Trophoblast cell (in vitro differentiated cells and primary cell): ENCODE results near the gene NFIX.
A peak's percentile ranks its signal among the peaks of the same experiment; 100 is the strongest.

Experiments used
- DNase-seq, 2 donors: peaks; one replicate each; pipeline ENCODE4 v3.0.0-alpha.2; 2016
- H2AFZ ChIP-seq: 2 replicates; pipeline ENCODE4 v1.6.1; 2013; ENCODE audit warnings: low read length, moderate library complexity, mild to moderate bottlenecking; ENCODE audit not compliant: insufficient read depth, poor library complexity
- H2AK5ac ChIP-seq: 2 replicates; pipeline ENCODE4 v1.6.1; 2013; ENCODE audit warnings: mild to moderate bottlenecking, low read length
- H2BK120ac ChIP-seq: 2 replicates; pipeline ENCODE4 v1.6.1; 2013; ENCODE audit warnings: low read length, mild to moderate bottlenecking, moderate library complexity; ENCODE audit not compliant: insufficient read depth, poor library complexity
- H2BK12ac ChIP-seq: 2 replicates; pipeline ENCODE4 v1.6.1; 2013; ENCODE audit warnings: mild to moderate bottlenecking, low read length, moderate library complexity
- H2BK5ac ChIP-seq: 2 replicates; pipeline ENCODE4 v1.6.1; 2013; ENCODE audit warnings: low read length, low read depth, moderate library complexity, mild to moderate bottlenecking; ENCODE audit not compliant: poor library complexity
- H3K14ac ChIP-seq: 2 replicates; pipeline ENCODE4 v1.6.1; 2013; ENCODE audit warnings: mild to moderate bottlenecking, low read length
- H3K18ac ChIP-seq: 2 replicates; pipeline ENCODE4 v1.6.1; 2013; ENCODE audit warnings: mild to moderate bottlenecking, low read length
- H3K23ac ChIP-seq: 2 replicates; pipeline ENCODE4 v1.6.1; 2013; ENCODE audit warnings: low read length
- H3K27ac ChIP-seq: 2 replicates; pipeline ENCODE4 v1.5.1; 2013; ENCODE audit warnings: low read depth, mild to moderate bottlenecking, inconsistent platforms, low read length, moderate library complexity
- H3K27me3 ChIP-seq: 2 replicates; pipeline ENCODE4 v1.6.1; 2013; ENCODE audit warnings: inconsistent platforms, mild to moderate bottlenecking, low read length, moderate library complexity; ENCODE audit not compliant: insufficient read depth
- H3K36me3 ChIP-seq, 2 experiments: 1 replicate in 1 of 2; 2 replicates in 1 of 2; pipeline ENCODE4 v1.6.1; 2013; ENCODE audit warnings: low read length in 2 of 2, mild to moderate bottlenecking in 2 of 2, moderate library complexity in 1 of 2; ENCODE audit not compliant: insufficient read depth in 2 of 2, control insufficient read depth in 1 of 2
- H3K4ac ChIP-seq: 2 replicates; pipeline ENCODE4 v1.6.1; 2013; ENCODE audit warnings: low read depth, mild to moderate bottlenecking, low read length, moderate library complexity
- H3K4me1 ChIP-seq, 2 experiments: 1 replicate in 1 of 2; 2 replicates in 1 of 2; pipeline ENCODE4 v1.6.1; 2013; ENCODE audit warnings: low read length in 2 of 2, mild to moderate bottlenecking in 2 of 2, moderate library complexity in 1 of 2; ENCODE audit not compliant: insufficient read depth in 2 of 2, control insufficient read depth in 1 of 2
- H3K4me2 ChIP-seq: 2 replicates; pipeline ENCODE4 v1.6.1; 2013; ENCODE audit warnings: inconsistent platforms, mild to moderate bottlenecking, low read length, moderate library complexity
- H3K4me3 ChIP-seq: 2 replicates; pipeline ENCODE4 v1.5.1; 2013; ENCODE audit warnings: mild to moderate bottlenecking, low read depth, low read length, inconsistent platforms
- H3K79me1 ChIP-seq: one replicate; pipeline ENCODE4 v1.6.1; 2013; ENCODE audit warnings: low read length
- H3K79me2 ChIP-seq: 2 replicates; pipeline ENCODE4 v1.6.1; 2013; ENCODE audit warnings: low read length, mild to moderate bottlenecking; ENCODE audit not compliant: control insufficient read depth, insufficient read depth, poor library complexity
- H3K9ac ChIP-seq: 2 replicates; pipeline ENCODE4 v1.6.1; 2013; ENCODE audit warnings: mild to moderate bottlenecking, low read length
- H3K9me3 ChIP-seq: 2 replicates; pipeline ENCODE4 v1.6.1; 2013; ENCODE audit warnings: low read depth, mild to moderate bottlenecking, control low read depth, inconsistent platforms, low read length; ENCODE audit not compliant: insufficient read depth
- H4K12ac ChIP-seq: 2 replicates; pipeline ENCODE4 v1.6.1; 2013; ENCODE audit warnings: low read depth, mild to moderate bottlenecking, low read length, moderate library complexity
- H4K8ac ChIP-seq: 2 replicates; pipeline ENCODE4 v1.6.1; 2013; ENCODE audit warnings: low read depth, mild to moderate bottlenecking, low read length, moderate library complexity
- H4K91ac ChIP-seq: one replicate; pipeline ENCODE4 v1.6.1; 2013; ENCODE audit warnings: low read depth, mild to moderate bottlenecking, low read length, moderate library complexity
- WGBS: extraction: QIAGEN DNeasy Blood & Tissue Kit; methylation state at CpG from one replicate; pipeline ENCODE4 v1.1.7; 2013; ENCODE audit warnings: missing lambda C conversion rate; ENCODE audit not compliant: insufficient read length, insufficient coverage; ENCODE audit errors: extremely low coverage; 5-methylcytosine and 5-hydroxymethylcytosine counted together

NFIX gene

DNA sequence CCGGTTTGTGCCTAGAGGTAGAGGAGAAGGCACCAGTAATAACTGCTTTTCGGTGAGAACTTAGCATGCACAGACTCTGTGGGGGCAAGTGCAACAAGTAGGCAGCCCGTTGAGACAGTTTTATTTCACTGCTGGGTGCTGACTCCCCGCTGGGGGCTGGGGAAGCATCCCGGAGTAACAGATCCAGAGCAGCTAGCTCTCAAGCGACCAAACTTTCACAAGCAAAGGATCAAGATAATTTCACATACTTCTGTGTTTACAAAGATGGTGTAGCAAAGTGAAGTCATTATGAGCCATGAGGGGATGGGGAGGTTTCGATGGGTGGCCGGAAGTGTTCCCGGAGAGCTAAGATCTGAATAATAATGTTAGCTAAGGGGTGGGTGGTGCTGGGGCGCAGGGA lies 125.5 kb downstream of the NFIX start:
- Histone ChIP-seq H3K36me3 (peaks cover 24 to 26% of the 10 kb centered on the region in 2 experiments), H3K23ac (peak overlapping the region; percentile 22), H3K79me2 (peaks cover 44% of the 10 kb centered on the region), H3K4me2 (no peak overlapping the region), H3K9me3 (no peaks in the 10 kb centered on the region), H3K4me3 (no peak overlapping the region), H4K12ac (no peak overlapping the region), H2AK5ac (no peak overlapping the region), H2AFZ (no peak overlapping the region), H2BK120ac (no peak overlapping the region), H3K14ac (no peak overlapping the region), H4K91ac (no peak overlapping the region), H3K9ac (no peak overlapping the region), H3K4ac (peak overlapping the region; percentile 88), H3K79me1 (peaks cover 11% of the 10 kb centered on the region), H3K27ac (no peak overlapping the region), H3K27me3 (no peaks in the 10 kb centered on the region), H3K18ac (no peak overlapping the region), H2BK12ac (no peak overlapping the region), H2BK5ac (no peak overlapping the region), H3K4me1 (peaks cover 14 to 21% of the 10 kb centered on the region in 2 experiments), H4K8ac (no peak overlapping the region)
- no CpG with 5 or more reads among the region's 10 CpGs for WGBS
- DNase-seq = no peak

GRCh38 chr19:13121551-13122274 lies 126.4 kb downstream of the NFIX start:
- no peak overlapping the region for H3K23ac ChIP-seq
- H3K18ac ChIP-seq = no peak overlapping the region
- H3K4me1 ChIP-seq = peaks cover 12 to 20% of the 10 kb centered on the region in 2 experiments
- H3K79me1 ChIP-seq = peaks cover 10% of the 10 kb centered on the region
- H3K27ac ChIP-seq = no peak overlapping the region
- no peak overlapping the region for H4K91ac ChIP-seq
- H2BK5ac ChIP-seq = no peak overlapping the region
- no peak overlapping the region for H2AK5ac ChIP-seq
- no peak overlapping the region for H4K8ac ChIP-seq
- H2BK120ac ChIP-seq = no peak overlapping the region
- no peak overlapping the region for H4K12ac ChIP-seq
- no peak overlapping the region for H3K4me3 ChIP-seq
- H3K36me3 ChIP-seq = peaks cover 30 to 31% of the 10 kb centered on the region in 2 experiments
- no peak overlapping the region for H2BK12ac ChIP-seq
- no peaks in the 10 kb centered on the region for H3K9me3 ChIP-seq
- no peaks in the 10 kb centered on the region for H3K27me3 ChIP-seq
- DNase-seq = no peak
- no CpG with 5 or more reads among the region's 18 CpGs for WGBS
- H3K4me2 ChIP-seq = no peak overlapping the region
- H2AFZ ChIP-seq = no peak overlapping the region
- peaks cover 44% of the 10 kb centered on the region for H3K79me2 ChIP-seq
- H3K14ac ChIP-seq = no peak overlapping the region
- H3K9ac ChIP-seq = no peak overlapping the region
- peak overlapping the region; percentile 87 for H3K4ac ChIP-seq

GRCh38 chr19:13122275-13122878 lies 127.1 kb downstream of the NFIX start:
- peaks cover 8% of the 10 kb centered on the region for H3K79me1 ChIP-seq
- no peaks in the 10 kb centered on the region for H3K9me3 ChIP-seq
- no peak overlapping the region for H3K4me3 ChIP-seq
- H2AK5ac ChIP-seq = no peak overlapping the region
- no peak overlapping the region for H2BK12ac ChIP-seq
- no peak for DNase-seq
- H3K4ac ChIP-seq = peak overlapping the region; percentile 87
- no peaks in the 10 kb centered on the region for H3K27me3 ChIP-seq
- no peak overlapping the region for H4K8ac ChIP-seq
- peaks cover 12 to 18% of the 10 kb centered on the region in 2 experiments for H3K4me1 ChIP-seq
- no peak overlapping the region for H2AFZ ChIP-seq
- no peak overlapping the region for H4K91ac ChIP-seq
- H3K14ac ChIP-seq = no peak overlapping the region
- H3K18ac ChIP-seq = no peak overlapping the region
- H3K4me2 ChIP-seq = no peak overlapping the region
- H3K36me3 ChIP-seq = peaks cover 31 to 33% of the 10 kb centered on the region in 2 experiments
- no peak overlapping the region for H2BK120ac ChIP-seq
- H3K79me2 ChIP-seq = peaks cover 44% of the 10 kb centered on the region
- no peak overlapping the region for H3K27ac ChIP-seq
- no peak overlapping the region for H3K23ac ChIP-seq
- WGBS = no CpG with 5 or more reads among the region's 13 CpGs
- no peak overlapping the region for H4K12ac ChIP-seq
- no peak overlapping the region for H3K9ac ChIP-seq
- no peak overlapping the region for H2BK5ac ChIP-seq

GRCh38 chr19:13122980-13123957 lies 128.0 kb downstream of the NFIX start:
- peak overlapping the region; percentile 87 for H3K4ac ChIP-seq
- peaks cover 31 to 37% of the 10 kb centered on the region in 2 experiments for H3K36me3 ChIP-seq
- no peak overlapping the region for H3K14ac ChIP-seq
- no peaks in the 10 kb centered on the region for H3K9me3 ChIP-seq
- H3K9ac ChIP-seq = no peak overlapping the region
- no peak overlapping the region for H3K23ac ChIP-seq
- no peak overlapping the region for H2BK12ac ChIP-seq
- no peak overlapping the region for H2BK120ac ChIP-seq
- H3K4me1 ChIP-seq = peaks cover 12 to 18% of the 10 kb centered on the region in 2 experiments
- H2AFZ ChIP-seq = no peak overlapping the region
- H3K79me2 ChIP-seq = peaks cover 44% of the 10 kb centered on the region
- no peak overlapping the region for H4K12ac ChIP-seq
- no peak overlapping the region for H3K18ac ChIP-seq
- no peak overlapping the region for H3K4me2 ChIP-seq
- H2AK5ac ChIP-seq = no peak overlapping the region
- no peak overlapping the region for H4K8ac ChIP-seq
- H3K79me1 ChIP-seq = peaks cover 7% of the 10 kb centered on the region
- no peaks in the 10 kb centered on the region for H3K27me3 ChIP-seq
- no peak overlapping the region for H2BK5ac ChIP-seq
- H3K4me3 ChIP-seq = no peak overlapping the region
- whole genome bisulfite sequencing = no CpG with 5 or more reads among the region's 20 CpGs
- H4K91ac ChIP-seq = no peak overlapping the region
- DNase-seq = no peak
- no peak overlapping the region for H3K27ac ChIP-seq
